GM21737 (cell line): ENCODE results near the gene FAM98B.
"Not testable (repeated sequence)": the region's sequence is repeated elsewhere in the genome, so short reads cannot be mapped to it uniquely, and the experiment has no call there.

Source experiments
- ATAC-seq: cut with Tn5 transposase; IDR thresholded peaks from one replicate; pipeline ENCODE4 v1.9.1; 2021; ENCODE audit warnings: mild to moderate bottlenecking, moderate library complexity; ENCODE audit not compliant: unreplicated experiment

Gene FAM98B

DNA sequence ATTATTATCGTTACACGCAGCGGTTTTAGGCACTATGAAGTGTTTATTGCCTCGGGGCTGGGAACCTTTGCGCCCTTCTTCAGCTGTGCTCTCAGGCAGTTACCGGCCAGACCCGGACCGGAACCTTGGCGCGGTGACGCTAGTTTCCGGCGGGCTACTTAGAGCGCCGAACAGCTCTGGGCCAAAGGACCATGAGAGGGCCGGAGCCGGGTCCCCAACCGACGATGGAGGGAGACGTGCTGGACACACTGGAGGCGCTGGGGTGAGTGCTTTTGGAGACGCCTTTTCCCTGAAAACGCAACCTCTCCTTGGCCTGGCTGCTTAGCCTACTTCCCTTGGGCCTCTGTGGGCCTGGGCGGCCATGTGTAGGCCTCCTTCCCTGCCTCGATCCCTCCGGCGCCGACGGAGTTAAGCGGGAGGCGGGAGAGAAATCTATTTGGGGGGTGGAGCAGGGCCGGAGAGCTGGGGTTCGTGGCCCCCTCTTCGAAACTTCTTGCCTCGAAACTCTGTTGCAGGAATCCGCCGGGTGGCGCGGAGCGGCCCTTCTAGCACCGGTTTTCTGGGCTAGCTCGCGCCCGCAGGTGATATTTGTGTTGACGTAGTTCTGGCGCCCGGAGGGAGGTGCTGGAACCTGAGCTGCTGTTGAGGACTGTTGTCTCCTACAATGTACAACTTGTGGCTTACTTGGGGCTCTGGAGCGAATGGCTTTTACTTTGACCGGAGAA, at the start of gene FAM98B:
Gene FAM98B, plus strand, starts transcription at position 157 of the 725 bp plus-strand sequence. Its CDS starts 35 bp downstream, at position 192.
- peak; percentile 88 for ATAC-seq

DNA sequence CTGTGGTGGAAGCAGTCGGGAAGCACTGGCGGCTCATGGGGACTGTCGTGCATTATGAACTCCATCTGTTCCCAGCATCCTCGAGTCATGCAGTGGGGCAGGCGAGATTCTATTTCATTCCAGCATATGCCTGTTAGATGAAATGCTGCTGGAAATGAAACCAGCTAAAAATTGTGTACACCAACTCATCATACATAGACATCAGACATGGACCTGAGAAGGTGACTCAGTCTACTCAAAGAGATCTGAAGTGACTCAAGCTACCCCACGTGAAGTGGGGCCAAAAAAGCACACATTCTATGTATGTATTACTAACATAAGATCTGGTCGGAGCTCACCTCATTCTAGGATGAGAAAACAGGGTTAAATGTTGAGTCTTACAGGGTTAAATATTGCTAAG, 47.5 kb upstream of the FAM98B start:
- ATAC-seq, result no peak

DNA sequence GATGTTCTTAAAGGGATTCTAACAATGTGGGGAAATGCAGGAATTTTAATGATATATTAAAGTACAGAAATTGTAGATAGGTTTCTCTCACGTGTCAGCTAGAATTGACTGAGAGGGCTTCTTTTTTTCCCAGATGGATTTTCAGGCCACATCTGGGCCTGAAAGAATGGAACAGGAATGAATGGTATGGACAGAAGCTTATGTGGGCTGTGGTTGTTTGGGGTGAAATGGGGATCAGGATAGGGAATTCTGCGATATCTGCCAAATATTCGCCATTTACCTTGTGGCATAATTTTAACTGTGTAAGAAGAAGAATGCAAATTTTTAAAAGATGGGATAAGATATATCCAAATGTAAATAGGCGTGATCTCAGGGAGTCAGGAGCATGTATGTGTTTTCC, 45.4 kb upstream of the FAM98B start:
- ATAC-seq, result no peak

DNA sequence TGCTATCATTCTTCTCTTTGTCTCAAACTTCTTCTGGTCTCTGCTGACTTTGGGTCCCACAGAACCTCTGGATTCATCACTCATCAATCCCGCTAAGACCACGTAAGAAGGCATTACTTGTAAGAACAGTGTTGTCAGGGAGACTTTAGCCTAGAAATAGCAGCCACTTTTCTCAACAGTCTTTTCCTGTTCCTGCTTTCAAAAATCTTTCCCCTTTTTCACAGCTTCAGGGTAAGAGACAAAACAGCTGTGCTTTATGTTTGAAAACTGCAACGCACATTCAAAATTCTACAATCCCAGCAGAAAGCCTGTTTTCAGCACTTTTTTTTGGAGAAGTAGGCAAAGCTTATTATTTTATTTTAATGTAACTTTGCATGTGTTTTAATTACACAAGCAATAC, 42.0 kb upstream of the FAM98B start:
- no peak for ATAC-seq

DNA sequence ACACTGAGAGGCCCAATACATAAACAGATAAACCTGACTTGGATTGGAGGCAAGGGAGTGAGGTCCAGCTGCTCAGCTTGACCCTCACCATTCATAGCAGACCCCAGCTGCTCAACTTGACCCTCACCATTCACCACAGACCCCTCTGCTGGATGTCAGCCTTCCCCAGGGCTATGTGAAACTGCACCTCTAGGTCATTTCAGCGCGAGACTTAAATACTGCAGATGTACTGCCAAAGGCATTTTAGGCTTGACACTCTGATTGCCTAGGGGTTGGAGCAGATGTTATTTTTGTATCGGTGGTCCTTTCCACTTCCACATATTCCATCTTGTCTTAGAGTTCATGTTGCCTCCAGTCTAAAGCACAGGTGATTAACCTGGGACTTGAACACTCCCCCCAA, 41.5 kb upstream of the FAM98B start:
- no peak for ATAC-seq

DNA sequence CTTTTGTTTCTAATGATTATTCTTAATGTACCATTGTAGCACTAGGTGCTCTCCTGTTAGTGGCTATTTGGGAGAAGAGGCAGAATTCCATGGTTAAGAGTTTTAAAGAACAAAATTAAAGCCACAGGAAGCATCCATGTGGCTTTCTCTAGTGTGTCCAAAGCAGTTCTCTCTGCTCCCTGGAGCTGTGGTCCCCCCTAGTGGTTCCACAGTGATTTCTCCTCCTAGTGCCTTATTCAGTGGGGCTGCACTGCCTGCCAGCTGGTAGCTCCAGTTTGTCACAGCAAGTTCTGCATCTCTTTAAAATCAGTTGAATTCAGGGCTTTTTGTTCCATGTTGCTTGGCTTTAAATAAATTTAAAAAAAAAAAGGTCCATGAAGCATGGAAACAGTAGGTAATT, 39.6 kb upstream of the FAM98B start:
- no peak for ATAC-seq

DNA sequence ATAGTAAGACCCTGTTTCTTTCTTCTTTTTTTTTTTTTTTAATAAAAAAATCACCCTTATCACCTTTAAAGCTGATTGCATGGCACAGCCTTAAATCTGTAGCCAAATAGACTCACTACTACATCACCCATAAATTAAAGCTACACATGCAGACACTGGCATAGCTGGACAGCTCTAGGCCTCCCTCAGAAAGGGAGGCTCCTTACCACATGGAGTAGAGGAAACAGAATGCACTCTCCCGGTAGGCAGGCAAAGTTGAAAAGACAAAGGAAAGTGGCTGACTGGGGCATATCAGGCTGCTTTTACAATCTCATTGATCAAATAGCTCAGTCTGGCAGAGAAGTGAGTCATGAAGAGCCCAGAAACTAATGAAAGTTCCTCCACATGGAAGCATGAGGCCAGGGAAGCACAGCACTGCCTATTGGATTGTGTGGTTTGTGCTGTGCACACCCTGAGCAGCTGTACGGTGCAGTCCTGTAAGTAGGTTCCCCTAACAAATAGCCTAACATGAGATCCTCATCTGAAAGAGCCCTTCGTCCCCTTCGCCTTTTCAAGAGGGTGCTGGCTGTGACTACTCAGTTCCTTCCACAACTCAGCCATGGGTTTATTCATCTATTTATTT, 32.7 kb upstream of the FAM98B start:
- ATAC-seq, result no peak

DNA sequence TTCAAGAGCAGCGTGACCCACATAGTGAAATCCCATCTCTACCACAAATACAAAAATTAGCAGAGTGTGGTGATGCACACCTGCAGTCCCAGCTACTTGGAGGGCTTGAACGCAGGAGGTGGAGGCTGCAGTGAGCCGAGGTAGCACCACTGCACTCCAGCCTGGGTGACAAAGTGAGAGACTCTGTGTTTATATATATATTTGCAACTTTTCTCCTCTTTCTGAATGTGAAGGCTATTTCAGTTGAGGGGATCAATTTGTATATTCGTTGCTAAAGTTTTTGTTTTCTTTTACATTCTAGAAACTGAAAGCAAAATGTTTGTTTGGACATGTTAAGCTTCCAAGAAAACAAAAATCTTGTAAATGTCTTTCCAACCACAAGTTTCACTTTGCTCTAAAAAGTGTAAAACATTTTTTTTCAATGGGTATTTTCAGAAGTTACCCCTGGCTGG, 29.8 kb upstream of the FAM98B start:
- ATAC-seq, result no peak

DNA sequence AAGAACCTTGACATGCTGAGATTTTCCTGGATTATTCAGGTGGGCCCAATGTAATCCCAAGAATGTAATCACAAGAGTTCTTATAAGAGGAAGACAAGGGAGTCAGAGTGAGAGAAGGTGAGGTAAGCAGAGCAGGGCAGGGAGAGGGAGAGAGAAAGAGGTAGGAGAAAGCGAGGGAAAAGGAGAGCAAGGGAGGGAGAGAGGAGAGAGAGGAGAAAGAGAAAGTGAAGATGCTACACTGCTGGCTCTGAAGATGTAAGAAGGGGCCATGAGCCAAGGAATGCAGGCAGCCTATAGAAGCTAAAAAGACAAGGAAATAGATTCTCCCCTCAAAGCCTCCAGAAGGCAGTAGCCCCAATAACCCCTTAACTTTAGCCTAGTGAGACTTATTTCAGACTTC, 28.7 kb upstream of the FAM98B start:
- no peak for ATAC-seq

DNA sequence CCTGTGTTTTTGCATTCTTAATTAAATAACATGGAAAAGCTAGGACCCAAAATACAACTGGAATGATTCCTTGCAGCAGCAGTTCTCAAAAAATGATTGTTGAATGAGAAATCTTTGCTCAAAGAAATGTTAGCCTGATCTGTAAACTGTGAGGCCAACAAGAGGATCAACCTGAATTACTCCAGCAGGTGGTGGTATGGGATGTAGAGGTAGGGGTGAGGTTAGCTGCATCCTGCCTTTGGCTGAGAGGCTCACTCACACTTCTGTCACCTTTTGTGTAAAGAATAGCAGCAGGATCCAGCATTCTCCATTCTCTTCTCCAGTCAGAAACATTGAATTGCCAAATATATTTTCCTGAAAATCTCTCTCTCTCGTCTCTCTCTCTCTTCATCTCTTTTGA, 26.5 kb upstream of the FAM98B start:
- ATAC-seq, result no peak

DNA sequence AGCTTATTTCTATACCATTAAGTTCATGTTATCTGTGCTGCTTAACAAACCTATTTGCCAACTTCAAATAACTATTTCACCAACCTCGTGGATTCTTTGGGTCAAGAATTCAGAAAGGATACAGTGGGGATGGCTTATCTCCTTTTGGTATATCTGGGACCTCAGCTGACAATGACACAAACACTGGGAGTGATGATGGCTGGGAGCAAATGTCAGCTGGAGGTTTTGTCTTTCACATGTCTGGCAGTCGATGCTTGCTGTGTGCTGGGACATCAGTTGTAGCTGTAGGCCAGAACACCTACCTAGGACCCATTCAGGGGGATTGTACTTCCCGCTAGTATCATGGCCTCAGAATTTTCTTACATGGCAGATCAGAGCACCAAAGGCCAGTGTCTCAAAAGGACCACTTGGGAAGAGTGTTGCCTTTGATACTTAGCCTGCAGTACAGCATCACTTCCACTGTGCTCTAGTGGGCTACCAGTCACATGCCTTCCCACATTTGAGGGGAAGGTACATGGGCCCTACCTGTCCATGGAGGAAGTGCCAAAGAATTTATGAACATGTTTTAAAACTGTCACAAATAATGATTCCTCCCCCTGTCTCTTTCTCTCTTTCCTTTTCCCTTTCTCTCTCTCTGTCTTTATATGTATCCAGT, 23.7 kb upstream of the FAM98B start:
- no peak for ATAC-seq

DNA sequence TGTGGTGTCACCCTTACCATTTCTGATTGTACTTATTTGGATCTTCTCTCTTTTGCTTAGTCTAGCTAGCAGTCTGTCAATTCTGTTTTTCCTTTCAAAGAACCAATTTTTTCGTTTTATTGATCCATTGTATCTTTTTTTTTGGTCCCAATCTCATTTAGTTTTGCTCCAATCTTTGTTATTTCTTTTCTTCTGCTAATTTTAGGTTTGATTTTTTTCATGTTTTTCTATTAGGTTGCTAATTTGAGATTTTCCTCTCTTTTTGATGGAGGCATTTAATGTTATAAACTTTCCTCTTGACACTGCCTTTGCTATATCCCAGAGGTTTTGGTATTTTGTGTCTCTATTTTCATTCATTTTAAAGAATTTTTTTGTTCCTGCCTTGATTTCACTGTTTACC, 16.9 kb upstream of the FAM98B start:
- ATAC-seq, result no peak

DNA sequence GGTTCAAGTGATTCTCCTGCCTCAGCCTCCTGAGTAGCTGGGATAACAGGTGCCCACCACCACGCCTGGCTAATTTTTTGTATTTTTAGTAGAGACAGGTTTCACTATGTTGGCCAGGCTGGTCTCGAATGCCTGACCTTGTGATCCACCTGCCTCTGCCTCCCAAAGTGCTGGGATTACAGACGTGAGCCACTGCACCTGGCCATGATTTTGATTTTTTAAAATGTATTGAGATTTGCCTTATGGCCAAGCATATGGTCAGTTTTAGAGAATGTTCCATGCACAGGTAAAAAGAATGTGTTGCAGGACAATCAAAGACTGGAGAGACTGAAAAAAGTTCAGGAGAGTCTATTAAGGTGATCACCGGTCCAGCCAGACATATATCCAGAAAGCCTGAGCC, 16.3 kb upstream of the FAM98B start:
- not testable (repeated sequence) for ATAC-seq

DNA sequence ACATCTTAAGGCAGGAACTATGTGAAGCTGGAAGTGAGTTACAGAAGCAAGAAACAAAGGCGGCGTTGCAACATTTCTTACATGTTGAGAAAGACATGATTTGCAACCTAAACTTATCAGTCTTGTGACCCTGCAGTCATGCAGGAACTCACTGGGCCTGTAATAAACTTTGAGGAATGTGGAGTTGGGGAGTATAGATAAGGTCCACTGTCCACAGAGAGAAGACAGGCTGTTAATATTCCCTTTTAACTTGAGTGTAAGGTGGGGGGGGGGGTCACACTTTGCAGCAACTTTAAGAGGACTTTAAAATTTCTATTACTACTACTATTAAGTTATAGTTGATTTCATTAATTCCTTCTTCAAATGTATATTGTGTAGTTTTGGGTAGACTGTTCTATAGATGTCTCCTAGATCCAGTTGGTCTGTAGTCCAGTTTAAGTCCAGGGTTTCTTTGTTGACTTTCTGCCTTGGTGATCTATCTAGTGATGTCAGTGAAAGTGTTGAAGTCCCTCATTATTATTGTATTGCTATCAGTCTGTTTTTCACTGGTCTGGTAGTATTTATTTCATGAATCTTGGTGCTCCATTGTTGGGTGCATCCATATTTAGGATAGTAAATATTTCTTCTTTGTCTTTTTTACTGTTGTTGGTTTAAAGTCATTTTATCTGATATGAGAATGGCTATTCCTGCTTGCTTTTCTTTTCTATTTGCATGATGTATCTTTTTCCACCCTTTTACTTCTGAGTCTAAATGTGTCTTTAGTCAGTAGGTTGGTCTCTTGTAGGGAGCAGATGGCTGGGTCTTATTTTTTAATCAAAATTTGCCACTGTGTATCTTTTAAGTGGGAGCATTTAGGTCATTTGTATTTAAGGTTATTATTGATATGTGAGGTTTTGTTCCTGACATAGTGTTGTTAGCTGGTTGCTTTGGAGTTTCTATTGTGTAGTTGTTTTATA, 15.6 kb upstream of the FAM98B start:
- ATAC-seq, result no peak

DNA sequence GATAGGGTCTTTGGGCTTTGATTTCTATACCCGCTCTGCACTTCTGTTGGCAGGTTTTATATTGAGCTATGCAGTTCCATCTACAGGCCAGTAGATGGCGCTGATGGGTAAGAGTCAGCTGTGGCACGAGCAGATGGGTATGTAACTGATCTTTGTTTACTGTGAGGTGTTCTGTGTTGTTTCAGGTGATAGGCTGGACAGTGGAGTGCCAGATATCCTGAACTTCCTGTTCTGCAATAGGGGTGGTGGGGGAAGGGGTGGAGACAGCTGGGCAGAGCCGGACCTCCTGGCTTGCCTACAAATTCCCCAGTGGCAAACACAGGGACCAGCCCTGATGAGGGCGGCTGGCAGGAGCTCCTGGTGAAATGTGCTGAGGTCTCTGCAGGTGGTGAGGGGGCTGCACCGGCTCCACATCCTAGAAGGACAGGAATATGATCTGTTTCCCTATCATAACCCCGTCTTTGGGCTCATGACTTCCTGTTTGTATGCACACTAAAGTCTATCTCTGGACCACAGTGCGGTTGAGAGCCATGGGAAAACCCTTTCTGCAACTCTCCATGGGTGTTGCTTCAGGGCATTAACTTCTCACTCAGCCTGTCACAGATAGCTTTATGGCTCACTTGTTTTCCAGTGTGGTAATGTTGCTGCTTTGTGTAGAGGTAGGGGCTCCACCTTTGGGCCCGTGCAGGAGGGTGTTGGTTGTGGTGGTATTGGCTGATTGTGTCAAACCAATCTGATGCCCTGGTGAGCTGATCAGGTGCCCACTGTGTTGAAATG, 13.4 kb upstream of the FAM98B start:
- ATAC-seq, result peak; percentile 70

DNA sequence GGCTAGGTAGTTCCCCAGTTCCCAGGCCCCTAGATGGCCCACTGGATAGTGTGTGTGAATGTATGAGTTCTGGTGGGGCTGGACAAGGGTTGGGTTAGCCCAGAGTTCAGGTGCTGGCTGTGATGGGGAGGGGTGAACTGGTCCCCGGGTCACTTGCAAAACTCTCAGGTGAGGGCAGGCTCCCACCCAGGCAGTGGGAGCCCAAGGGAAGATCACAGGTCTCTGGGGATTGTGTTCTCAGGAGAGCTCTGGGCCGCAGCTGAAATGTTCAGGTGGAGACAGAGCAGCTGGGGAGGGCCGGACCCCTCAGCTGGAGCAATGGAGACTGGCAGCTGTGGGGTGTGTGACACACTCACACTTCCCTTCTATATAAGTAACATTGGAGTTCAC, 12.8 kb upstream of the FAM98B start:
- no peak for ATAC-seq

DNA sequence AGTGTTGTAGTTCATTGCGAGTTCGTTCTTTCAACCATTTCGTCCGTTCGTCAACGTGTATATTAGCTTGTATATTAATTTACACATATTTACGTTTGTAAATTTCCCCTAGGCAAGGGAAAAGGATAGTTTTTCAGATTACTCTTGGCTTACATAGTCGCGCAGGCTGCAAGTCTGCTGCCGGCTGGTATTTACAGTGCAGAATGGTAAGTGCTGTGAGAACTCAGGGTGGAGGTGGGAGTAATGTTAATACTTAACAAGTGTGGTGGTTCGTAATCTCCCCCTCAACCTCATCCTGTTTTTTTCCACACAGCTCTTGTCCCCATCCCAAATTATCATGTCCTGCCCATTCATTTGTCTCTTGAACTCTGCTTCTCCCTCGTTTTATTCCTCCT, 766 bp downstream of the FAM98B start:
- ATAC-seq, result peak; percentile 10

DNA sequence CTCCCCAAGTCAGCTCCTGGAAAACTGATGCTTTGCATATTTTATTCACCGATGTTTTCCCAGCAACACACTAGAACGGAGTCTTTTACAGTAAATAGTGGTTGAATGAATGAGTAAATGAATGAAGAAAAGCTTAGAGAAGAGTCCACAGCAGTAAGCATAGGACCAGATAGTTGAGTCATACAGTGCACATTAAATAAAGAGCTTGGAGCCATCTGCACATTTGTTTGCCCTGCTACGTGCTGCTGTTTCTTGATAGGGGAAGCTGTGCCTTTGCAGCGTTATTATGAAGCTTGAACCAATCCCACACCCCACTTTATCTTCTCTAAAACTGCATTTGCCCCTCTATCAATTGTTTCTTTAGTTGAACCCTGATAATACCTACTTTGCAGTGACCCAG, 1.2 kb downstream of the FAM98B start:
- ATAC-seq, result no peak

DNA sequence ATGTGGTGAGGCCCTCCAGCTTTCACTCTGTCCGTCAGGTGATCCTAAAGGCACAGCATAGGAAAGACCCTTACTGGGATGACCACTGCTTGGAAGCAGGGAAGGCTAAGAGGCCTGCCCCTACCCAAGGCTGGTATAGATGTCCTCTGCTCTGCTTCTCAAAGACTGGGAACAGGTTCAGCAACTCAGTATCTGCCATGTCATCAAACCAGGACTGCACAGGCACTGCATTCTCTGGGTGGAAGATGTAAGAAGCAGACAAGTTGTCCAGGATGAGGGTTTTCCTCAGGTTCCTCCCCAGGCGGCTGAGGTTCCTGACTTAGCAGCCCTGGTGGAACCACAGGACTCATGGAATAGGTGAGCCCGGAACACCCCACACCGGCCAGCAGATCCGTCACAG, 4.7 kb downstream of the FAM98B start:
- ATAC-seq, result no peak

DNA sequence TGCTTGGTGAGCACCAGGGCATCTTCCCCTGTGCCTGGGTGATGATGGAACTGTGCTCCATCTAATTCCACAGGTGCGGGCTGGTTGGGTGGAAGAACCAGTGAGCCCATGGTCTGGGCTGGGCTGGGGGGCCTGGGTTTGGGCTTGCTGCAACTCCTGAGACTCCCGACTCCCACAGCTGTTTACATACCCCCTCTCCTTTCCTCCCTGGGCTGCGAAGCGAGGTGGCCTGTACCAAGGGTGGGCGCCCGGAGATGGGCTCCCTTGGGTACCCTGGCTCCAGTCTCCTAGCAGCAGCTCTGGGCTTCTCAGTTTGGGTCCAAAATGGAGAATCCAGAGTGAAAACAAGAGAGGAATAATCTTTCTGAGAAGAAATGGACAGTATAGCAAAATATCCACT, 5.6 kb downstream of the FAM98B start:
- no peak for ATAC-seq
